Vagina (tissue), 2 donors: ENCODE data around the gene SAE1. TPM values are rescaled to one million over a fixed set of nuclear protein-coding genes. Genes with fewer than 3 reads are reported as not detected.

Experiments
- DNase-seq, 2 donors: peaks; one replicate each; pipeline ENCODE4 v3.0.0-alpha.2; 2017; ENCODE audit errors: extremely low spot score in 2 of 2
- H3K27ac ChIP-seq: fragments of 200-600 bp; sonication (generic); one replicate; pipeline ENCODE4 v1.5.1; 2019
- H3K27me3 ChIP-seq: fragments of 200-600 bp; sonication (generic); one replicate; pipeline ENCODE4 v1.5.1; 2019
- H3K36me3 ChIP-seq, 2 donors: fragments of 200-600 bp; sonication (generic); one replicate each; pipeline ENCODE4 v1.5.1; 2017 to 2019
- H3K4me1 ChIP-seq: fragments of 200-600 bp; sonication (generic); one replicate; pipeline ENCODE4 v1.5.1; 2019
- H3K4me3 ChIP-seq, 2 donors: fragments of 200-600 bp; sonication (generic); 1 replicate in 1 of 2; 2 replicates in 1 of 2; pipeline ENCODE4 v1.5.1; 2016 to 2019
- H3K9me3 ChIP-seq: fragments of 200-600 bp; sonication (generic); one replicate; pipeline ENCODE4 v1.5.1; 2019
- POLR2A ChIP-seq, 2 donors: fragments of 450-650 bp; IDR thresholded peaks; one replicate each; pipeline ENCODE4 v1.6.1; 2017; ENCODE audit warnings: antibody characterized with exemption in 2 of 2, mild to moderate bottlenecking in 2 of 2, moderate library complexity in 2 of 2
- POLR2AphosphoS5 ChIP-seq, 2 donors: sonication (generic); formaldehyde crosslinking; IDR thresholded peaks; one replicate each; pipeline ENCODE4 v1.9.0; 2017; ENCODE audit warnings: antibody characterized with exemption in 2 of 2, mild to moderate bottlenecking in 2 of 2, low read depth in 1 of 2; ENCODE audit not compliant: insufficient read depth in 1 of 2
- intact Hi-C: fragments of 100-400 bp; cut with DNase I; formaldehyde crosslinking; loops from one replicate; pipeline ENCODE4 v1.15.1; 2023
- total RNA-seq: library from RNA; depleted of rRNA; stranded (reverse); fragments of >200 nt; gene quantifications from one replicate; pipeline ENCODE4 v1.2.3, GENCODE V29; 2016
- TF ChIP-seq, protein P1 (sequence below), 3 experiments: fragments of 450-650 bp in 2 of 3; fragments of 200-600 bp in 1 of 3; sonication (generic) in 1 of 3; IDR thresholded peaks; one replicate each; pipeline ENCODE4 v1.5.1; 2017 to 2019; ENCODE audit warnings: antibody characterized with exemption in 3 of 3, mild to moderate bottlenecking in 2 of 3, moderate library complexity in 2 of 3

The SAE1 gene
- total RNA-seq, 1 donor from 2014 or later = 32.7 TPM

DNA sequence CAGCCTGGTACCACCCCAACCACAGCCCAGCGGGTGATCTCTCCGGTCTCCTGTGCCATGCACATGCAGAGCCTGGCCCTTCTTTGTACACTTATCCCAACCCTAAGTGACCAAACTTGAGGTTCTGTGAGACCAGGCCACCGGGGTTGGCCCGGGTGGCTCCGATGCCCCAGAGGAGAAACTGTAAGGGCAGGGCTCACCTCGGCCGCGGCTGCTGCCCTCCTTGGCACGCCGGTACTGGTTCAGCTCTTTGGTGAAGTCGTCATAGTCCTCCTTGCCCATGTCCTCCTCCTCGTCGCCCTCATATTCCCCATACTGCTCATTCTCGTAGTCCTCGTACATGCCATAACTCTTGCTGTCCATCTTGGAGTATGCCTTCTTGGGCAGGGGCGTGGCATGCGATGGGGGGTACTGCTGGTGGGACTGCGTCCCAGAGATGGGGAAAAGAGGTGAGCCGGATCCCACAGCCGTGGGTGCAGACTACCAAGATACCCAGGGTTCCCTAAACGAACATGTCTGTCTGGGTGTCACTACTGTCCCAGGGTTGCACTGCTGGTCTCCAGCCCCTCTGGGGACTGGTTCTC lies 40.8 kb upstream of the SAE1 start:
- H3K36me3 ChIP-seq = peaks cover 0 to 68% of the 10 kb centered on the region in 2 donors
- H3K27ac ChIP-seq = no peak overlapping the region

DNA sequence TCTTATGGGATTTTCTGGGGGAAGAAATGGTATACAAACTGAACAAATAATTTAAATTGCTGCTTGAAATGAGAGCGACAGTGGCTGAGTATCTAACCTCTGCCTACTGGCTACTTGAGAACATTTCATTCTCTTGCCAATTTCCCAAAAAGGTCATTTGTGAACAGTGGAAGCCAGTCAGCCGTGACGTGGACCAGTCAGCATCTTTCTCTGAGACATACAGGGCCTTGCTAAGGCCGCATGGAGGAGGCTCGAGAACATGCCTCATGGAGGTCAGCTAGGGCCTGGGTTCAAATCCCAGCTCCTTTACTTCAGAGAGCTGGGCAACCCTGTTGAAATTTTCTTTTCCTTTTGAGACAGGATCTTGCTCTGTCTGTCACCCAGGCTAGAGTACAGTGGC lies 37.4 kb upstream of the SAE1 start:
- peaks cover 55% of the 10 kb centered on the region for H3K4me1 ChIP-seq
- DNase-seq = no peak
- intact Hi-C loops = no loop called here
- no peaks in the 10 kb centered on the region for H3K9me3 ChIP-seq
- TF ChIP-seq POLR2A (IDR thresholded peaks at IDR 0.05) (no peak), POLR2AphosphoS5 (IDR thresholded peaks at IDR 0.05; ENCODE audit: insufficient read depth in 1 of 2, low read depth in 1 of 2) (no peak)
- TF ChIP-seq, protein P1, sequence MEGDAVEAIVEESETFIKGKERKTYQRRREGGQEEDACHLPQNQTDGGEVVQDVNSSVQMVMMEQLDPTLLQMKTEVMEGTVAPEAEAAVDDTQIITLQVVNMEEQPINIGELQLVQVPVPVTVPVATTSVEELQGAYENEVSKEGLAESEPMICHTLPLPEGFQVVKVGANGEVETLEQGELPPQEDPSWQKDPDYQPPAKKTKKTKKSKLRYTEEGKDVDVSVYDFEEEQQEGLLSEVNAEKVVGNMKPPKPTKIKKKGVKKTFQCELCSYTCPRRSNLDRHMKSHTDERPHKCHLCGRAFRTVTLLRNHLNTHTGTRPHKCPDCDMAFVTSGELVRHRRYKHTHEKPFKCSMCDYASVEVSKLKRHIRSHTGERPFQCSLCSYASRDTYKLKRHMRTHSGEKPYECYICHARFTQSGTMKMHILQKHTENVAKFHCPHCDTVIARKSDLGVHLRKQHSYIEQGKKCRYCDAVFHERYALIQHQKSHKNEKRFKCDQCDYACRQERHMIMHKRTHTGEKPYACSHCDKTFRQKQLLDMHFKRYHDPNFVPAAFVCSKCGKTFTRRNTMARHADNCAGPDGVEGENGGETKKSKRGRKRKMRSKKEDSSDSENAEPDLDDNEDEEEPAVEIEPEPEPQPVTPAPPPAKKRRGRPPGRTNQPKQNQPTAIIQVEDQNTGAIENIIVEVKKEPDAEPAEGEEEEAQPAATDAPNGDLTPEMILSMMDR (IDR thresholded peaks at IDR 0.05) = no peak
- no peaks in the 10 kb centered on the region for H3K27me3 ChIP-seq
- no peak overlapping the region for H3K4me3 ChIP-seq
- H3K36me3 ChIP-seq = peaks cover 0 to 40% of the 10 kb centered on the region in 2 donors
- H3K27ac ChIP-seq = peak overlapping the region; percentile 83

More for the DNA sequence above, 40.8 kb upstream of the SAE1 start:
- no peak overlapping the region for H3K4me3 ChIP-seq
- intact Hi-C loops = no loop called here
- TF ChIP-seq POLR2A (IDR thresholded peaks at IDR 0.05) (no peak), POLR2AphosphoS5 (IDR thresholded peaks at IDR 0.05; ENCODE audit: insufficient read depth in 1 of 2, low read depth in 1 of 2) (no peak)
- TF ChIP-seq, protein P1 (IDR thresholded peaks at IDR 0.05) = no peak
- H3K4me1 ChIP-seq = peaks cover 21% of the 10 kb centered on the region
- no peak for DNase-seq
- H3K9me3 ChIP-seq = no peaks in the 10 kb centered on the region
- H3K27me3 ChIP-seq = no peaks in the 10 kb centered on the region

DNA sequence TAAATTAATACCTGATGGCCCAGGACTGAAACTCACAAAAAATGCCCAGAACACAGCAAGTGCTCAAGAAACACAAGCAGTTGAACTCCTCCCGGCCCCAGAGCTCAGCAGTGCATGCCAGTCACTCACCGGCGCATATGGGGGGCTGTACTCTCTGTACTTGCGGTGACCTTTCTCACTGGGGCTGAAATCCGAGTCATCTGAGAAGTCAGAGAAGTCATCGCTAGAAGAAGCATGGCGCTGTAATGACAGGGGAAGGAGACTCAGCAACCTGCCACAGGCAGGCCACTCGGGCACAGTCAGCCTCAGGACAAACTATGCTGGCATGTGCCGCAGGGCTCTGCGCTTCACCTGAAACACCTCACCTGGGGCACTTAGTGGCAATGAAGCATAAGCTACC lies 36.8 kb upstream of the SAE1 start:
- TF ChIP-seq, protein P1 (IDR thresholded peaks at IDR 0.05) = no peak
- no peak for TF ChIP-seq POLR2A (IDR thresholded peaks at IDR 0.05)
- no peak for TF ChIP-seq POLR2AphosphoS5 (IDR thresholded peaks at IDR 0.05; ENCODE audit: insufficient read depth in 1 of 2, low read depth in 1 of 2)
- Histone ChIP-seq H3K27me3 (no peaks in the 10 kb centered on the region), H3K36me3 (peaks cover 0 to 40% of the 10 kb centered on the region in 2 donors), H3K4me3 (no peak overlapping the region), H3K9me3 (no peaks in the 10 kb centered on the region), H3K4me1 (peaks cover 58% of the 10 kb centered on the region), H3K27ac (peak overlapping the region; percentile 83)
- intact Hi-C loops = no loop called here
- DNase-seq = no peak

DNA sequence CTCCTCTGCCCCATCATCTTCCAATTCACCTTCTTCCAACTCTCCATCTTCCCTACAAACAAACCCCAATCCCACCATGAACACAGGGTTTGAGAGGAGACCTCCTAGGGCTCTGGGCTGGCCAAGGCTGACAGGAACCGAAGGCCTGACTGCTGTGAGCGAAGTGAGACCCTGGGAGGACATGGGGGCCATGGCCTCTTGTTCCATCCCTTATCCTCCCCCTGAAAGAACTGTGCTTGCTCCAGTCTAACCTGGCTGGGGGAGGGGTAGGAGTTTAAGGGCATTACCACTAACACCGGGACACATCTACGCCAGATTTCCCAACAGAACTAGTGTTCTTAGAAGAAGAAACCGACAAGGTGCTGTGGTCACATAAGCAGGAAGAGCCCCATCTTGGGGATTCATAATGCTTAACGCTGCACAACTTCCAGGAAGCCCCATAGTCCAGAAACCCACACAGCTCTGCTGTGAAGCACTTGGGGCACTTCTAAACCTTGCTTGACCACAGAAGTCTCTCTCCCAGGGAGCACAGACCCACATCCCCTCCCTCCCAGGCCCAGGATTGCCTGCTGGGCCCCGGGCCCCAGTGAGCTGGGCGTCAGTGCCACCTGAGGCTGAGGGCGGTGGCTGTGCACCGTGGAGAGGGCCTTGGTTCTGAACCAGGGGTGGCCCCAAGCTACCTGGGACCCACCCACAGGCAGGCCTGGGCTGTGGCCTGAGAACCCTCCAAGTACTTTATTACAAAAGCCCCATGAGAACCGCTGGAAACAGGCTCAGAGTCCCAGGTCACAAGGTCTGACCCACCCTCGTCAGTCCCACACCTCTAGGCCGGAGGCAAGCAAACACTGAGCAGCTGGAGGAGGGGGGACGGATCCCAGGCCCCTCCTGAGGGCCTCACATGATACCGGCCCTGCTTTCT lies 35.8 kb upstream of the SAE1 start:
- H3K9me3 ChIP-seq = no peaks in the 10 kb centered on the region
- TF ChIP-seq, protein P1 (IDR thresholded peaks at IDR 0.05) = no peak
- TF ChIP-seq POLR2A (IDR thresholded peaks at IDR 0.05) (no peak), POLR2AphosphoS5 (IDR thresholded peaks at IDR 0.05; ENCODE audit: insufficient read depth in 1 of 2, low read depth in 1 of 2) (no peak)
- no peak for DNase-seq
- no peak overlapping the region for H3K4me3 ChIP-seq
- peaks cover 58% of the 10 kb centered on the region for H3K4me1 ChIP-seq
- no peaks in the 10 kb centered on the region for H3K27me3 ChIP-seq
- intact Hi-C loops = no loop called here
- H3K27ac ChIP-seq = peak overlapping the region; percentile 83
- peaks cover 0 to 32% of the 10 kb centered on the region in 2 donors for H3K36me3 ChIP-seq
